ENCODE data around the gene TEX48.

DNA sequence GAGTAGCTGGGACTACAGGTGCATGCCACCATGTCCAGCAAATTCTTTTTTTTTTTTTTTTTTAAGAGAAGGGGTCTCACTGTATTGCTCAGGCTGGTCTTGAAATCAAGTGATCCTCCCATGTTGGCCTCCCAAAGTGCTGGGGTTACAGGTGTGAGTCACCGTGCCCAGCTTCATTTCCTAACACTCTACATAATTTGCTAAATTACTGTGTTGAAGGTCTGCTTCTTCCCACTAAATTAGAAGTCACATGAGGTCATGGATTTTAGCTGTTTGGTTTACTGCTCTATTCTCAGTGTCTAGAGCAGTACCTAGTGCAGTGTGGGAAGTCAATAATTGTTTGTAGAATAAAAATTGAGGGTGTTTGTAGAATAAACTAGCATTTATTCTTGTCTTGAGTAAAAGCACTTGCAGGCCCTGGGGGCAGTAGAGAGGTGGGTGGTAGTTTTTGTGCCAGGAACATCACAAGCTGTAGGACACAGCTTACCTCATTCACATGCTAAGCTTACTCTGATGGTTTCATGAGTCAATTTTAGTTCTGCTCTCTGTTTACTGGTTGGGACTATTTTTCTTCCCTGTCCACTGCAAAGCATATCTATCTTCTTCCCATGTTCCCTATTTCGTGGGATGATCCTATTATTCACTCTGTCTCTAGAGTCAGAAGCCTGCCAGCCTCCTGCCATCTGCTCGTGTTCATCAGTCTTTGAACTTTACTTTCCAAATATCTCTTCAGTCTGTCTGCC is 7.0 kb downstream of the TEX48 start:
- no peak for TF ChIP-seq CTCF (conservative IDR thresholded peaks at IDR 0.05 in 1 of 2, IDR thresholded peaks at IDR 0.05 in 1 of 2; ENCODE audit: low read depth in 1 of 2, low read length in 2 of 2)
- no peak for TF ChIP-seq EZH2 (IDR thresholded peaks at IDR 0.05; ENCODE audit: low read length, missing control alignments)

All from fibroblast of lung (primary cell).